HG03060 (cell line): ENCODE measurements around the gene WBP4.
"Not testable (repeated sequence)": the region's sequence is repeated elsewhere in the genome, so short reads cannot be mapped to it uniquely, and the experiment has no call there.

Source experiments
- ATAC-seq: cut with Tn5 transposase; IDR thresholded peaks from one replicate; pipeline ENCODE4 v1.9.1; 2021; ENCODE audit warnings: low read depth, moderate number of reproducible peaks; ENCODE audit not compliant: unreplicated experiment

WBP4 gene, protein sequence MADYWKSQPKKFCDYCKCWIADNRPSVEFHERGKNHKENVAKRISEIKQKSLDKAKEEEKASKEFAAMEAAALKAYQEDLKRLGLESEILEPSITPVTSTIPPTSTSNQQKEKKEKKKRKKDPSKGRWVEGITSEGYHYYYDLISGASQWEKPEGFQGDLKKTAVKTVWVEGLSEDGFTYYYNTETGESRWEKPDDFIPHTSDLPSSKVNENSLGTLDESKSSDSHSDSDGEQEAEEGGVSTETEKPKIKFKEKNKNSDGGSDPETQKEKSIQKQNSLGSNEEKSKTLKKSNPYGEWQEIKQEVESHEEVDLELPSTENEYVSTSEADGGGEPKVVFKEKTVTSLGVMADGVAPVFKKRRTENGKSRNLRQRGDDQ

DNA sequence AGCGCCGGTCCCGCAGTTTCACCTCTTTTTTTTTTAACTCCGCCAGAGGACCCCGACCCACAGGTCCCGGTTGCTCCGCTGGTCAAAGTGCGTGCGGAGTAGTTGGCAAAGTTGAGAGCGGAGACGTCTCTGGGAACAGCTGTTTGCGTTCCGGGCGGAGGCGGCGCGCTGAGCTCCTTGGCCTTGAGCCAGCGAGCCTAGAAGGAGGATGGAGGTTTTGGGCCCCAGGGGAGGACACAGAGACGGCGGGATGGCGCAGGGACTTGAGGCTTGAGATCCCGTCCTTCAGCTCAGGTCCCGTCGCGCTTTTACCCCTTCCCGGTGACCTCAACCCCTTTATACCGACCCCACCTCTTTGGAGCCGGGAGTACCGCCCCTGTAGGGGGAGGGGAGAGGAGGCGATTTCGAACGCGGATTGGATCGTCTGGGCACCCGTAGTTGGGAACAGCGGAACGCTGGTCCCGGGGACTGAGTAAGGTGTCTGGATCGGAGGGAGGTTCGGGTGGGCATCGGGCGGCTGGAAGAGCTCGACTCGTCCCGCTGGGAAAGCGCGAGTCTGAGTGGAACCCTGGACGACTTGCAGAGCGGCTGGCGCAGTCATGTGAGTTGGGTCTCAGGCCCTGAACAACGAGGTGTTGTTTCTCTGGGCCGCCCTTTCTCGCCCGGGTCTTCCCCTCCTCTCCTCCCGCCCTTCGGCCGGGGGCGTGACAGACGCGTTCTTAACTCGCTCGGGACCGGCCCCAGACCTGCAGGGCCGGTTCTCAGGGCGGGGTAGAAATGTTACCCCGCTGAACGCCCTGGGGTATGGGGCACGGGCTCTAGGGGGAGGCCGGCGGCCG is at the start of gene WBP4:
Gene WBP4 (plus strand): TSS at position 435 of the 839 bp plus-strand sequence. CDS start 165 bp downstream, at position 600.
- ATAC-seq = peak; percentile 51

DNA sequence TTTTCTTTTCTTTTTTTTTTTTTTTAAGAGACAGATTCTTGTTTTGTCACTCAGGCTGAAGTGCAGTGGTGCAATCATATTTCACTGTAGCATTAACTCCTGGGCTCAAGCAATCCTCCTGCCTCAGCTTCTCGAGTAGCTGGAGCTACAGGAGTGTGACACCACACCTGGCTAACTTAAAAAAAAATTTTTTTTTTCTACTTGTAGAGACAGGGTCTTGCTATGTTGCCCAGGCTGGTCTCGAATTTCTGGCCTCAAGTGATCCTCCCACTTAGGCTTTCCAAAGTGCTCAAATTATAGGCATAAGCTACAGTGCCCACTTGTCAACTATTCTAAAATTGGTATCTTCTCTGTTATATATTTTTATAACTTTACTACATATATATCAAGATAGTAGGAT is 48.8 kb upstream of the WBP4 start:
- ATAC-seq = no peak

DNA sequence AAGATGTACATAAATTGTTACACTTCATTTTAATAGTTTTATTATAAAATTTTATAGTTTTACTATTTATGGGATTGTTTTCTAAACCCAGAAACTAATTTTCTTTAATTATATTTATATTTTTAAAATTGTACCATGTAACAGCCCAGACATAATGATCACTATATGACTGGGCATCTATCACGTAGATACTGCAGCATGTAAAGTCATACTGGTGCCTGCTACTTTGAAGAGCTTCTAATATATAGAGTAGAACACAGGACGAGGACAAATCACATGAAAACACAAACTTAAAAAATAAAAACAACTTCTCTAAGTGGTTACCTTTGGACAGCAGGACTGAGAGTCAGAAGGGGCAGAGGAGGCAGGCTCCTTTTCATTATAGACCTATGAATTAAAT is 47.5 kb upstream of the WBP4 start:
- ATAC-seq = no peak

DNA sequence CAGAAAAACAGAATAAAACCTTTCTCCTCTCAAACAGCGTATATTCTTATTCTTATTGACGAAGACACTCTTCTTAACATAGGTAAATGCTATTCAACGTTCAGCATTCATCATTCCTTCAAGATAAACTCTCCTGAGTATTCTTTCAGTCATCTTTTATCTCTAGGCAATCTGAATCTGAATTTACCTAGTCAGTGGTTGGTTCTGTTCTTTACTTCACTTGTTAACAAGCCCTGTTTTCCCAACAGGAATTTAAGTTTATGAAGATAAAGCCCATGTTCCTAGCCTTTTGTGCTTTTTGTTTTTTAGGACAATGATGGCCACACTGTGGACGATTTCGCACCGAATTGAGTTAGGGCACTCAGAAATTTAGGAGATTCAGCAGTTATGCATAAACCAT is 45.4 kb upstream of the WBP4 start:
- ATAC-seq = no peak

DNA sequence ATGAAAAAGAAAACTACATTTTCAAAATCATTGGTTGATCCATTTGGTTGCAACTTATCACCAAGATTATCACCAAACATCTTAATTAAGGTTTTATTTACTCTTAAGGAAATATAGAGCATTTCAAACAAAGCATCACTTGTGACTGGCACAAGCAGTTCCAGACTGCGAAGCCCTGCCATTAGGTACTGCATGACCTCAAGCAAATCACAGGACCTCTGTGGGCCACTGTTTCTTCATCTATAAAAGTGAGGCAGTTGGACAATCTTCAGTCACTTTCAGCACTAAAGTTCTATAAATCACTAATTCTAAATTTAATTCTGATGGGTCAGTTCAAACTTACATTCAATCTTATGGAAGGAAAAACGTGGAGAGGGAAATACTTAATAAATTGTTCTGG is 44.1 kb upstream of the WBP4 start:
- no peak for ATAC-seq

DNA sequence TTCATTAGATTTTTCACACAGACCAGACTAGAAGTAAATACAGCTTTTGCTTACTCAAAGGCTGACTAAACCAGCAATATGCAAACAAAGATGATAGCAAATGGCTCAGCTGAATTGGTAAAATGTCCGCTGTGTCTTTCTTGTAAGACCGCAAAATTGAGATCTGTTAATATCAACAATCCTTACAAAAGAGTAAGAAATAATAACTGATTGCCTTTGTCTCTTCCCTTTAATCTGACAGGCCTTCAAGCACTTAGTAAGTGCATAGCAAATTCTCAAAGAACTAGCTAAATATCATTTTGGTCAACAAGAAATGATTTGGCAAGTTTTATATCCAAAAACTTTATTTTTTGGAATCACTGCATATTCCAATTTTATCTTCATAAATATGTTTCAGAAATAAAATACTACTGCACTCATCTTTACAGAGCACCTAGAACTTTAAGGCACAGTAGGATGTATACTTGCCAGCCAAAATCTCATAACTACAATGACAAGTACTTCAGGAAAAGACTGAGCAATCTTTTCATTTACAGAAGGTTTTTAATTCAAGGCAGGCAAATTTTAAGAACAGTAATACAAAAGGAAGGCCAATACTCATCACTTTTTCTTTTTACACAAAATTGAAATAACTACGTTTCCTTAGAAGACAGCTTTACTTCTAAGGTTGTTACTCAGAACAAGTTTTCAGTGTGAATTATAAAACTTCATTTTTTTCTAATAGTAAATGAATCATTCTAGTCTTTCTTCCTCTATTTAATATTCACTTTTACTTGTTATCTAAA is 43.3 kb upstream of the WBP4 start:
- no peak for ATAC-seq

DNA sequence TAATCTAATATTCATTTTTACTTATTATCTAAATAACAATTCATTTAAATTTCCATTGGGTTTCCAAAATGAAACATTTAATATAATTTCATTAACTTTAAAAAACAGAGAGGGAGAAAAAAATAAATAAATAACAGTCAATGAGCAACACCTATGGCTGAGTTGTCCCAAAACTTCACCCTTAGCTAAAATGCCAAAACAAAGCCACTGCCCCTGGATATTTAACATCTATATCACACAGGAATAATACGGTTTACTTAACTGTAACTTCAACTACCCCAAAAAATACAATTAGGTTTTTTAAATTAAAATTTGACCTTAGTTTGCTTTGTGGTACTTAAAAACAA is 42.7 kb upstream of the WBP4 start:
- ATAC-seq = no peak

DNA sequence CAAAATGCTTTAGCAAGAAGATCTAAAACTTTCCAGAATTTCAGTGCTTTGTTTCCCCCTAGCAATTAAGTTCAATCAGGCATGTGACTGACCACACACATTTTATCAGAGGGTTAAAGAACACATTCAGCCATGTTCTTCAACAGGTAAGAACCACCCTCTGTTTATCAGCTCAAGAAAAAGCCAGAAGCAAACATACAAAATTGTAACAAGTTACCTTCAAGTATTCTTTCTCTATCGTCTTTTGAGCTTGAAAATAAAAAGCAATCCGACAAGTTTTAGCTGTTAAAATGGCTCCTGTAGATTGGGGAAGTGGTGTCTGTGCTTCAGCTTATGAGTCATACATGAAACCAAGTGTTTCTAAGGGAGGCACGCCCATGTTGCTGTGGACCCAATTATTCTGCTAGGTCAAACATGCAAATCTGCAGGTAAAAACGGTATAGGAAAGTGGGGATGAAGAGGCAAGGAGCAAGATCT is 42.3 kb upstream of the WBP4 start, which contains the start of gene ELF1:
Gene ELF1 (minus strand): TSS at position 306 of the 477 bp plus-strand sequence. CDS start 37,262 bp downstream, outside the sequence.
- peak; percentile 84 for ATAC-seq

DNA sequence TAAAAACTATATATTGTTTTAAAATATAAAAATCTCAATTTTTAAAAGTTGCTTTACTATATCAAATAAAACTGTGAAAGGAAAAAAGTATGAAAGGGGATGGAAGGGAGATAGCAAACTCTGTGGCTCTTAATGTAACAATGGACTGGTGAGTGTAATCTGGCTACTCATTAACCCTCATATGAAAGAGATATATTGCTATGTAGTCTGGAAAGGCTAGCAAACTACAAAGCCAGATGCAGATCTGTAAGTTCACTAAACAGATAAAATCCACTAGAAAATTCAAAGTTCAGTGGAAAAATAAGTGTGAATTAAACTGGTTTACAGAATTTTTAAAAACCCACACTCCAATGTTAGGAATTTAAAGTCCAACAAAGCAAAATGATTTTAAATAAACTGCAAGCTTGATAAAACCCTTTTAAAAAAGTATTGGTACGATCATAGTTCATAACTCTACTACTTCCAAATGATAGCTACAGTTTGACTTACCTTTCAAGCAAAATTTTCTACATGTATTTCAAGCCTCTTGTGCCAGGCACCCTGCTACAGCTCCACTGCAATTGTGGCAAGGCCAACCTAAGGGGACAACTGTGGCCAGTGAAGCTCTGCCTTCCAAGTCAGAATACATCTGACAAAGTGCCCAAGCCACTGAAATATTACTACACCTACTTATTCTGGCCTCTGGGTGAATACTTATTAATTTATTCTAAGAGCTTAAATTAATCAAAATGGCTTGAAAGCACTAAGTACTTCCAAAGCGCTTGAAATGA is 41.5 kb upstream of the WBP4 start:
- no peak for ATAC-seq

DNA sequence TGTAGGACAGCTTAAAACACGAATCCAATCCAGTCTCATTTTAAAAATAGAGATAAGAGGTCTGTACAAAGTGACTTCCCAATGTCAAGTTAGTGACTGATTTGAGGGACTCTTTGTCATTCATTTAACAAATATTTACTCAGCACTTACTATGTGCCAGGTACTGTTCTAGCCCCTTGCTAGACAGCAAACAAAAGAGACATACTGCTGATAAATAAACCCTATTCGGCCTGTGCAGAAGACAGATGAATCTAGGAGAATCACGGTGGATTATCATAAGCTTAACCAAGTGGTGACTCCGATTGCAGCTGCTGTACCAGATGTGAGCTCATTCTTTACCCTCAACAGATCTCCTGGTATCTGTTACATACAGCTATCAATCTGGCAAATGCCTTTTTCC is 35.8 kb upstream of the WBP4 start:
- ATAC-seq = no peak

DNA sequence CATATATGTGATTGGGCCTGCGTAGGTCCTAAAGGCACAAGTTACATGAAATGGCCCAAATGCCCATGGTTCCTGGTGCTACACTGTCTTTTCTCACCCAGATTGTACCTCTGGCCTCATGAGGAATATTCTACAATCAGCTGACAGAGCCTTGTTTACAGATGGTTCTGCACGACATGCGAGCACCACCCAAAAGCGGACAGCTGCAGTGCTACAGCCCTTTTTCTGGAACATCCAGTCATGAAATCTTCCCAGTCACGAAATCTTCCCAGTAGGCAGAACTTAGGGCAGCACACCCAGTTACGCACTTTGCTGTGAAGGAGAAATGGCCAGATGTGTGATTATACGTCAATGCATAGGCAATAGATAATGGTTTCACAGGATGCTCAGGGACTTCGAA is 34.5 kb upstream of the WBP4 start:
- ATAC-seq = no peak

DNA sequence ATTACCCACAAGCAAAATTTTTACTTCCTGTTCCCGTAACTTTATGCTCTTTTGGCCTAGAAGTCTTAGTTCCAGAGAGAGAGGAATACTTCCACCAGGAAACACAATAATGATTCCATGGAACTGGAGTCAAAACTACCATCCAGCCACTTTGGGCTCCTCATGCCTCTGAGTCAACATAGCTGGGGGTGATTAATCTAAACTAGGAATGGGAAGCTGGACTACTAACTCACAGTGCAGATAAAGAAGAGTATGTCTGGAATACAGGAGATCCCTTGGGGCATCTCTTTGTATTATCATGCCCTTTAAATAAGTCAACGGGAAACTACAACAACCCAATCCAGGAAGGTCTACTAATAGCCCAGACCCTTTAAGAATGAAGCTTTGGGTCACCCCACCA is 33.3 kb upstream of the WBP4 start:
- no peak for ATAC-seq

DNA sequence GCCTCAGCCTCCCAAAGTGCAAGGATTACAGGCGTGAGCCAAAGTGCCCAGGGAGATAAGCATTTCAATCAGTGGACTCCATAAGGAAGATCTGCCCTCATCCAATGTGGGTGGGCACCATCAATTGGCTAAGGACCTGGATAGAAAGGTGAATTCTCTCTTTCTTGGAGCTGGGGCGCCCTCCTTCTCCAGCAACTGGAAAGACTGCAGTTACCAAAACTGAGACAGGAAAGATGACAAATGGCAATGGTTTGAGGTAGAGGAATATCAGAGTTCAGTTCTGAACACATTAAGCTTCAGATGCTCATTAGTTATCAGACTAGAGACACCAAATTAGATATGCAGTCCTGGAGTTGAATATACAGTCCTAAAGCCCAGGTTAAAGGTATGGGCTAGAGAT is 31.7 kb upstream of the WBP4 start:
- ATAC-seq = no peak

DNA sequence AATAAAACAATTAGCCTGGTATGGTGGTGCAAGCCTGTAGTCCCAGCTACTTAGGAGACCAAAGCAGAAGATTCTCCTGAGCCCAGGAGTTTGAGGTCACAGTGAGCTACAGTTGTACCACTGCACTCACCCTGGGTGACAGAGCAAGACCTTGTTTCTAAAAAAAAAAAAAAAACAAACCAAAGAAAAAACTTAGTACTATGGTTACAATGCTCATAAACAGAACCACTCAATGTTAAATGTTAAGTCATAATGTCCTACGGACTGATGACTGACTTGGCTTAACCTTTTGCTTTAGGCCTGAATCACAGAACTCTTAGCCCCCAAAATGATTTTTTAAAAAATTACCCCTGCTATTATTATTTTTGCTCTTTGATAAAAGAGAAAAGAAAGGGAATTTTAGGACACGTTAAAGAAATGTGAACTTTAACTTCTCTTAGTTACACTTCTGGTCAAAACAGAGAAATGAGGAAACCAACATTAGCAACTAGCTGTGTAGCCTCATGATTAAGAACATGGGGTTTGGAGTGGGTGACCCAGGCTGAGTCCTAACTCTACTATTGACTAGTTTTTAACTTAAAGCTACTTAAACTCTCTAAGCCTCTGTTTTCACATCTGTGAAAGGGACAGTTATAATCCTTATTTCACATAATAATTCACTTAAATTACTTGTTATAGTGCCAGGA is 28.5 kb upstream of the WBP4 start:
- no peak for ATAC-seq

DNA sequence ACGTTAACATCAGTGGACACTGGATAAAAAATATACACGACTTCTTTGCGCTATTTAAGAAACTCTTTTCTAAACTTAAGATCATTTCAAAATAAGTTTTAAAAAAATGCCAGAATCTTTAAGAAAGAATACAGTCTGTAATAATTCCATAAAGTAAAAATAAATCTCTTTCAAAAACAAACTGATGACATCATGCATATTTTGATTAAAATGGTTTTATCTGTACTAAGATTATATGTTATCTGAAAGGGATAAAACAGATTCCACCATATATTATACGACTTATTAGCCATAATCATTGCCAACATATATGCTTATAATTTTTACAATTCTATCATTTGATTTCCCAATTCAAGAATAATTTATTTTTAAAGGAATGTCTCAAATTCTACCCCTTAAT is 26.9 kb upstream of the WBP4 start:
- ATAC-seq = no peak

DNA sequence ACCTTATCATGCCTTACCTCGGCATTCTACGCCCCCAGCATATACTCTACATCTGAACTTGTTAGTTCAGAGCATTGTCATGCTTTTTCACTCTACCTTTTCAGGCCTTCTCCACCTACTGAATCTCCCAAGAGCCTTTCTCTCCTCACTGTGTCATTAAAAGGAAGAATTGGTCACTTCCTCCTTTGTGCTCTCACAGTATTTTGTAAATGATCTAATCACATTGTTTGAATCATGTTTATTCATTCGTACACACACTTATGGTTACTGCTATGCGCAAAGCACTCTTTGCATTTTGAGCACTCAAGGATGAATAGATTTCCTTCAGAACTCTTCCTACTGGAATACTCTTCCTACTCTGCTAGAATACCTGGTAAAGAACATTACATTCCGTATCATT is 26.4 kb upstream of the WBP4 start:
- no peak for ATAC-seq

DNA sequence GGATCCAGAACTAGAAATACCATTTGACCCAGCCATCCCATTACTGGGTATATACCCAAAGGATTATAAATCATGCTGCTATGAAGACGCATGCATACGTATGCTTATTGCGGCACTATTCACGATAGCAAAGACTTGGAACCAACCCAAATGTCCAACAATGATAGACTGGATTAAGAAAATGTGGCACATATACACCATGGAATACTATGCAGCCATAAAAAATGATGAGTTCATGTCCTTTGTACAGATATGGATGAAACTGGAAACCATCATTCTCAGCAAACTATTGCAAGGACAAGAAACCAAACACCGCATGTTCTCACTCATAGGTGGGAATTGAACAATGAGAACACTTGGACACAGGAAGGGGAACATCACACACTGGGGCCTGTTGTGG is 24.8 kb upstream of the WBP4 start:
- not testable (repeated sequence) for ATAC-seq

DNA sequence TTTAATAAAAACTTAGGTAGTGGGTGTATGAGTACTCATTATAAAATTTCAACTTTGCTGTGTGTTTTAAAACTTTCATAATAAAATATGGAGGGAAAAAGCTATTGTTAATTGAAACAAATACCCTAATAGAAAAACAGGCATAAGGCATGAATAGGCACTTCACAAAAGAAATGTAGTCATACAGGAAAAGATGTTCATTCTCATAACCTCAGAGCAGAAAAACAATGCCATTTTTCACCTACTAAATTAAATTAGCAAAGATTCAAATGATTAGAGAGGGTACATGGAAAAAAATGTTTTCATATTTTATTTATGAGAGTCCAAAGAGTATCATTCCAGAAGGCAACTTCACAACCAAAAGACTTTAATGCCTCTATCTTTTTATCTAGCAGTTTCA is 21.6 kb upstream of the WBP4 start:
- no peak for ATAC-seq

DNA sequence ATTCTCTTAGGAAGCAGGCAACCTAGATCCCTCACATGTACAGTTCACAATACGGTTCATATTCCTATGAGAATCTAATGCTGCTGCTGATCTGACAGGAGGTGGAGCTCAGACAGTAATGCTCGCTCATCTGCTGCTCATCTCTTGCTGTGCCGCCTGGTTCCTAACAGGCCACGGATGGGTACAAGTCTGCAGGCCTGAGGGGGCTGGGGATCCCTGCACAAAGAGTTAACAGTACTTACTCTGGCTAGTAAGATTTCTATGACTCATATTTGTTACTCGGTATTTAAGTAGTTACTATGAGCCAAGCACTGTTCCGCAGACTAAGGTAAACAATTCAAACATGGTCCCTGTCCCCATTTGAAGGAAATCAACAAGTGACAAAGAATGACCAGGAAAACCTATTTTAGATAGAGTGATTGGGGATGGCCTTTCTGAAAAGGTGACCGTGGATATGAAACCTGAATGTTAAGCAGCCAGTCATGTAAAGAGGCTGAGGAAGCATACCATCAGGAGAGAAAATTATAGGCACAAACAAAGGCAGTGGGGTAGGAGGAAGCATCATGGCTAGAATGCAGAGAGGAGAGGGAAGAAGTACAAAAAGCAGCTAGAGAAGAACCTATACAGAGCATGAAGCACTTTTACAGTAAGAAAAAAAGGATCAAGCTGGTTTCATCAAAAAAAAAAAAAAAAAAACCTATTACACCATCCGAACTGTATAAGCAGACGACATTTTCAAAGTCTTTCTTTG is 20.6 kb upstream of the WBP4 start:
- no peak for ATAC-seq
